Spleen (tissue), 11 donors: ENCODE measurements around the gene TNNI3K. TPM values are rescaled to one million over a fixed set of nuclear protein-coding genes. Genes with fewer than 3 reads are reported as not detected.

Source experiments
- DNase-seq: peaks from one replicate; pipeline ENCODE4 v3.0.0-alpha.2; 2020
- H3K27ac ChIP-seq, 8 donors: fragments of 200-600 bp; sonication (generic) in 7 of 8; 1 replicate in 4 of 8; 2 replicates in 4 of 8; pipeline versions ENCODE4 v1.5.0 to v1.8.0; 2016 to 2021; ENCODE audit warnings: inconsistent platforms in 4 of 8, mild to moderate bottlenecking in 4 of 8, moderate library complexity in 1 of 8
- H3K27me3 ChIP-seq, 7 donors: fragments of 200-600 bp; sonication (generic) in 6 of 7; replicated peaks in 1 of 7; 1 replicate in 4 of 7; 2 replicates in 3 of 7; pipeline versions ENCODE4 v1.5.0 to v1.8.0; 2016 to 2021; ENCODE audit warnings: inconsistent platforms in 3 of 7, mild to moderate bottlenecking in 1 of 7
- H3K36me3 ChIP-seq, 6 donors: fragments of 200-600 bp; sonication (generic) in 5 of 6; 1 replicate in 4 of 6; 2 replicates in 2 of 6; pipeline versions ENCODE4 v1.5.0 to v1.8.0; 2016 to 2021; ENCODE audit warnings: inconsistent platforms in 2 of 6
- H3K4me1 ChIP-seq, 6 donors: fragments of 200-600 bp; sonication (generic) in 5 of 6; 1 replicate in 3 of 6; 2 replicates in 3 of 6; pipeline versions ENCODE4 v1.5.0 to v1.8.0; 2016 to 2021; ENCODE audit warnings: inconsistent platforms in 3 of 6
- H3K4me3 ChIP-seq, 8 donors: fragments of 200-600 bp; sonication (generic) in 7 of 8; 1 replicate in 4 of 8; 2 replicates in 4 of 8; pipeline versions ENCODE4 v1.5.0 to v1.8.0; 2016 to 2021; ENCODE audit warnings: inconsistent platforms in 4 of 8, mild to moderate bottlenecking in 4 of 8, moderate library complexity in 2 of 8
- H3K9me3 ChIP-seq, 8 donors: fragments of 200-600 bp; sonication (generic) in 7 of 8; 1 replicate in 4 of 8; 2 replicates in 4 of 8; pipeline versions ENCODE4 v1.5.0 to v1.8.0; 2016 to 2021; ENCODE audit warnings: inconsistent platforms in 4 of 8
- POLR2A ChIP-seq, 3 donors: fragments of 450-650 bp; IDR thresholded peaks; one replicate each; pipeline ENCODE4 v1.5.1; 2017; ENCODE audit warnings: antibody characterized with exemption in 3 of 3, mild to moderate bottlenecking in 1 of 3
- POLR2AphosphoS5 ChIP-seq, 3 donors: sonication (generic); formaldehyde crosslinking; IDR thresholded peaks; one replicate each; pipeline ENCODE4 v1.5.1; 2017; ENCODE audit warnings: antibody characterized with exemption in 3 of 3
- WGBS, 5 donors: extraction: QIAGEN DNeasy Blood & Tissue Kit in 3 of 5; methylation state at CpG; one replicate each; pipeline versions ENCODE4 v1.1.5 to v1.1.7; 2013 to 2018; 5-methylcytosine and 5-hydroxymethylcytosine counted together
- intact Hi-C: fragments of 100-400 bp; cut with DNase I; formaldehyde crosslinking; loops from one replicate; pipeline ENCODE4 v1.15.0; 2023; ENCODE audit warnings: low total_unique reads
- polyA plus RNA-seq, 3 donors: library from polyadenylated mRNA; stranded (reverse); fragments of 200-250 nt; gene quantifications; one replicate each; pipeline ENCODE4 v1.2.1, GENCODE V29; 2013
- total RNA-seq, 7 donors: library from RNA; depleted of rRNA in 3 of 7; stranded (reverse); fragments of >200 nt in 3 of 7; fragmentation: NEBNext Ultra II Directional in 4 of 7; extraction: Animal tissue kit (Norgen Biotek cat#: 25700) in 4 of 7; gene quantifications; one replicate each; pipeline versions ENCODE4 v1.1.0 to v1.2.1, GENCODE V29; 2016 to 2021
- TF ChIP-seq, protein P1 (sequence below), 11 experiments: fragments of 200-600 bp in 7 of 11; fragments of 450-650 bp in 4 of 11; sonication (generic) in 4 of 11; IDR thresholded peaks in 8 of 11; conservative IDR thresholded peaks in 3 of 11; 1 replicate in 7 of 11; 2 replicates in 4 of 11; pipeline versions ENCODE4 v1.4.0 to v1.8.0; 2016 to 2021; ENCODE audit warnings: antibody characterized with exemption in 11 of 11, inconsistent platforms in 4 of 11, mild to moderate bottlenecking in 1 of 11
- donor health status: healthy with polysubstance abuse.
- donor health status: DM: no; HTN: no; CAD: no; lungs with moderate emphysema.
- donor health status: DM: no; HTN: no; CAD: no.
- donor health status: Bipolar disorder and iron deficiency.
- donor health status: healthy.
- donor health status: DM: no; HTN: no; CAD: no.
- donor health status: DM: yes; HTN: yes; CAD: no.

TNNI3K gene
- total and polyA plus RNA-seq, 10 donors, result 0.41 to 6.2 (median 2.8) TPM; not detected in 1

DNA sequence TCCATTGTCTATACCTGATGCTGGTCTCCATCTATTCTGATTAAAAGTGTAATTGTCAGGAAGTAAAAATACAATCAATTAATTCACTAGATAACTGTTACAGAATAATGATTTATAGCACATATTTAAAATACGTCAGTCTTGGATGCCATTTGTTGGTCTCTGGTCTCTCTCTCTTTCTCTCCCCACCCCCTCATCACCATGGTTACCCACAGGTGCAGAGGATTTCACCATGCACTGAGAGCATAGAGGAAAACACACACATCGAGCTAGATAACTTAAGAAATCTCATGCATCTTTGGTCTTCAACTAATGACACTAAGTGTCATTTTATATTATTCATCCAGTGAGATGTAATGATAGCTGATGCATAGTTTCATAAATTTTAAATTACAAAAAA lies 243.8 kb downstream of the TNNI3K start:
- Histone ChIP-seq H3K9me3 (no peaks in the 10 kb centered on the region), H3K4me1 (no peaks in the 10 kb centered on the region), H3K27me3 (peaks cover 0 to 4% (median 0%) of the 10 kb centered on the region in 7 donors), H3K36me3 (no peaks in the 10 kb centered on the region), H3K27ac (no peak overlapping the region), H3K4me3 (no peak overlapping the region)
- TF ChIP-seq POLR2AphosphoS5 (IDR thresholded peaks at IDR 0.05), result no peak
- TF ChIP-seq, protein P1, sequence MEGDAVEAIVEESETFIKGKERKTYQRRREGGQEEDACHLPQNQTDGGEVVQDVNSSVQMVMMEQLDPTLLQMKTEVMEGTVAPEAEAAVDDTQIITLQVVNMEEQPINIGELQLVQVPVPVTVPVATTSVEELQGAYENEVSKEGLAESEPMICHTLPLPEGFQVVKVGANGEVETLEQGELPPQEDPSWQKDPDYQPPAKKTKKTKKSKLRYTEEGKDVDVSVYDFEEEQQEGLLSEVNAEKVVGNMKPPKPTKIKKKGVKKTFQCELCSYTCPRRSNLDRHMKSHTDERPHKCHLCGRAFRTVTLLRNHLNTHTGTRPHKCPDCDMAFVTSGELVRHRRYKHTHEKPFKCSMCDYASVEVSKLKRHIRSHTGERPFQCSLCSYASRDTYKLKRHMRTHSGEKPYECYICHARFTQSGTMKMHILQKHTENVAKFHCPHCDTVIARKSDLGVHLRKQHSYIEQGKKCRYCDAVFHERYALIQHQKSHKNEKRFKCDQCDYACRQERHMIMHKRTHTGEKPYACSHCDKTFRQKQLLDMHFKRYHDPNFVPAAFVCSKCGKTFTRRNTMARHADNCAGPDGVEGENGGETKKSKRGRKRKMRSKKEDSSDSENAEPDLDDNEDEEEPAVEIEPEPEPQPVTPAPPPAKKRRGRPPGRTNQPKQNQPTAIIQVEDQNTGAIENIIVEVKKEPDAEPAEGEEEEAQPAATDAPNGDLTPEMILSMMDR (IDR thresholded peaks at IDR 0.05 in 8 of 11, conservative IDR thresholded peaks at IDR 0.05 in 3 of 11), result no peak
- no peak for TF ChIP-seq POLR2A (IDR thresholded peaks at IDR 0.05)
- 82 to 87% (median 84%) methylated on average over 2 of the region's 2 CpGs for WGBS, 5 donors
- intact Hi-C loops, result no loop called here
- no peak for DNase-seq

DNA sequence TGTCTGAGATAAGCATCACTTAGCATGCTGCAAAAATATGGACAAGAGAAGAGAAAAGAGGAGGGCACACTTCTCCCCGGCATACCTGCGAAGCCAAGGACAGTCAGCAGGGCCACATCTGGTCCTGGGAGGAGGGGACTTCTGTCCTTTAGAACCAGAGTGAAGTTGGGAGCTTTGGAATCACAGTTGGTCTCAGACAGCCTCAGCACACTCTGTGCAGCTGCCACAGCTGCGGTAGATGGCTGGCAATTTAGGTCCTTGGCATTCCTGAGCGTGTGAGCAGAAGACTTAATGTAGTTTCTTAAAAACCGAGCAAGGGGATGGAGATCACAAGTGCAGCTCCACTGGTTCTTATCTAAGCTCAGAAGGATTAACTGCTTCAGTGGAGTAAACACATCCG lies 244.9 kb downstream of the TNNI3K start:
- intact Hi-C loops, result no loop called here
- Histone ChIP-seq H3K4me3 (no peak overlapping the region), H3K9me3 (no peaks in the 10 kb centered on the region), H3K36me3 (no peaks in the 10 kb centered on the region), H3K4me1 (no peaks in the 10 kb centered on the region), H3K27ac (no peak overlapping the region), H3K27me3 (peaks cover 0 to 4% (median 0%) of the 10 kb centered on the region in 7 donors)
- TF ChIP-seq, protein P1 (IDR thresholded peaks at IDR 0.05 in 8 of 11, conservative IDR thresholded peaks at IDR 0.05 in 3 of 11), result no peak
- TF ChIP-seq POLR2A (IDR thresholded peaks at IDR 0.05) (no peak), POLR2AphosphoS5 (IDR thresholded peaks at IDR 0.05) (no peak)
- DNase-seq, result no peak
- WGBS, 5 donors, result 74 to 84% (median 77%) methylated on average over 6 of the region's 6 CpGs

DNA sequence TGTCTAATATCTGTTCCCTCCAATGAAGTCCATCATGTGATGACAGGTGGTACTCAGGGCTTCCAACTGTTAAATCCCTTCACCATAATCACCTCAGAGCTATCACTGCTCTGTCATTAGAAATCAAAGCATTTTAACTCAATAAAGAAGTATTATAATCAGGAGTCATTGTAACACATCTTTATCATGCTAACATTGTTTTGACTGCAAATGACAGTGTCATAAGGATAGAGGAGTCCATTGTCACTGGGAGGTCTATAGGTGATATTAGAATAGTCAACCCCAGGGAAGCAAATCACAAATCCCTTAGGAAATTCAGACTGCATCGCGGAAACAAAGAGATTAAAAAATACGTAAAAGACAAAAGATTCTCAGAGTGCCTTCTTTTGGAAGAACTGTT lies 246.4 kb downstream of the TNNI3K start:
- DNase-seq, result no peak
- WGBS, 5 donors, result 83 to 90% (median 86%) methylated on average over 3 of the region's 3 CpGs
- no peak overlapping the region for H3K4me3 ChIP-seq
- intact Hi-C loops, result no loop called here
- H3K27ac ChIP-seq, result no peak overlapping the region
- H3K36me3 ChIP-seq, result no peaks in the 10 kb centered on the region
- H3K27me3 ChIP-seq, result no peaks in the 10 kb centered on the region
- TF ChIP-seq, protein P1 (IDR thresholded peaks at IDR 0.05 in 8 of 11, conservative IDR thresholded peaks at IDR 0.05 in 3 of 11), result no peak
- TF ChIP-seq POLR2A (IDR thresholded peaks at IDR 0.05), result no peak
- TF ChIP-seq POLR2AphosphoS5 (IDR thresholded peaks at IDR 0.05), result no peak
- H3K4me1 ChIP-seq, result no peaks in the 10 kb centered on the region
- H3K9me3 ChIP-seq, result no peaks in the 10 kb centered on the region

DNA sequence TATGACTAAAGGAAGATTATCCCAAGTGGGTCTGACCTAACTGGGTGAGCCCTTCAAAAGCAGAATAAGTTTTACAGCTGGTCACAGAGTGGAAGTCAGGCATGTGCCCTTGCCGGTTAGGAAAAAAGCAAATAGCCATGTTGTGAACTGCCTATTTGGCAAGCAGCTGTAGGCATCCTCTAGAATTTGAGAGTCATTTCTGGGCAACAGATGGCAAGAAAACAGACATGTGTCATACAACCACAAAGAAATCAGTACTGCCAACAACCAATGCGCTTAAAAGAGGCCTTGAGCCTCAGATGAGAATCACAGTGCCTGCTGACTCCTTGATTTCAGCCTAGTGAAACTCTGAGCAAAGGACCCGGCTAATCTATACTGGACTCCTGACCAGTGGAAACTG lies 250.4 kb downstream of the TNNI3K start:
- intact Hi-C loops, result no loop called here
- Histone ChIP-seq H3K9me3 (no peaks in the 10 kb centered on the region), H3K36me3 (no peaks in the 10 kb centered on the region), H3K27ac (no peak overlapping the region), H3K4me1 (no peaks in the 10 kb centered on the region), H3K4me3 (no peak overlapping the region), H3K27me3 (no peaks in the 10 kb centered on the region)
- 84 to 93% (median 88%) methylated on average over 3 of the region's 3 CpGs for WGBS, 5 donors
- DNase-seq, result no peak
- no peak for TF ChIP-seq POLR2AphosphoS5 (IDR thresholded peaks at IDR 0.05)
- TF ChIP-seq POLR2A (IDR thresholded peaks at IDR 0.05), result no peak
- TF ChIP-seq, protein P1 (IDR thresholded peaks at IDR 0.05 in 8 of 11, conservative IDR thresholded peaks at IDR 0.05 in 3 of 11), result no peak
